DND-41 (cell line): ENCODE results near the gene C11orf58.

ENCODE experiments used
- ATAC-seq: fragments of 200-7000 bp; cut with Tn5 transposase; 3 replicates; pipeline ENCODE4 v1.9.1; 2021; ENCODE audit warnings: low read depth; ENCODE audit not compliant: insufficient read depth
- DNase-seq: peaks from one replicate; pipeline ENCODE4 v3.0.0-alpha.2; 2020
- H2AFZ ChIP-seq: 2 replicates; pipeline ENCODE4 v1.6.0; 2012; ENCODE audit warnings: low read depth, low read length
- H3K27ac ChIP-seq: 2 replicates; pipeline ENCODE4 v1.5.1; 2012; ENCODE audit warnings: low read length, inconsistent platforms
- H3K27me3 ChIP-seq: fragments of 200-600 bp; sonication (generic); 2 replicates; pipeline ENCODE4 v1.6.0; 2012; ENCODE audit warnings: low read length, mild to moderate bottlenecking, inconsistent platforms; ENCODE audit not compliant: insufficient read depth, poor library complexity
- H3K36me3 ChIP-seq: 2 replicates; pipeline ENCODE4 v1.5.1; 2012; ENCODE audit warnings: low read length, inconsistent platforms; ENCODE audit not compliant: insufficient read depth
- H3K4me1 ChIP-seq: 2 replicates; pipeline ENCODE4 v1.5.1; 2012; ENCODE audit warnings: mild to moderate bottlenecking, low read length; ENCODE audit not compliant: insufficient read depth
- H3K4me2 ChIP-seq: 2 replicates; pipeline ENCODE4 v1.6.0; 2012; ENCODE audit warnings: mild to moderate bottlenecking, moderate library complexity, low read length, inconsistent platforms; ENCODE audit not compliant: insufficient read depth
- H3K4me3 ChIP-seq, 2 experiments: fragments of 200-600 bp in 1 of 2; shearing (Covaris generic) in 1 of 2; 2 replicates each; pipeline ENCODE4 v1.5.1; 2012 to 2016; ENCODE audit warnings: inconsistent platforms in 2 of 2, low read length in 2 of 2, mild to moderate bottlenecking in 2 of 2, low read depth in 1 of 2, moderate library complexity in 1 of 2
- H3K79me2 ChIP-seq: 2 replicates; pipeline ENCODE4 v1.6.0; 2012; ENCODE audit warnings: low read length, inconsistent platforms; ENCODE audit not compliant: insufficient read depth
- H3K9ac ChIP-seq: 2 replicates; pipeline ENCODE4 v1.6.0; 2012; ENCODE audit warnings: low read depth, mild to moderate bottlenecking, inconsistent platforms, low read length, moderate library complexity
- H3K9me3 ChIP-seq: 2 replicates; pipeline ENCODE4 v1.5.1; 2012; ENCODE audit warnings: low read length, moderate library complexity, mild to moderate bottlenecking, inconsistent platforms; ENCODE audit not compliant: insufficient read depth, severe bottlenecking
- H4K20me1 ChIP-seq: 2 replicates; pipeline ENCODE4 v1.6.0; 2012; ENCODE audit warnings: low read length; ENCODE audit not compliant: insufficient read depth
- CTCF ChIP-seq: IDR thresholded peaks from 2 replicates; pipeline ENCODE4 v1.5.1; 2012; ENCODE audit warnings: borderline replicate concordance, low read length, moderate library complexity, mild to moderate bottlenecking; ENCODE audit not compliant: poor library complexity, severe bottlenecking; ENCODE audit errors: extremely low read depth
- EZH2 ChIP-seq: IDR thresholded peaks from 3 replicates; pipeline ENCODE4 v1.6.1; 2012; ENCODE audit warnings: borderline replicate concordance, low read depth, mild to moderate bottlenecking, moderate library complexity, low read length, inconsistent platforms; ENCODE audit not compliant: severe bottlenecking

Gene C11orf58

GRCh38 chr11:16794047-16794818, 55.8 kb downstream of the C11orf58 start:
- no peaks in the 10 kb centered on the region for H3K79me2 ChIP-seq
- peaks cover 5% of the 10 kb centered on the region for H3K27me3 ChIP-seq
- no peak overlapping the region for H3K27ac ChIP-seq
- H3K9me3 ChIP-seq, result no peaks in the 10 kb centered on the region
- no peak overlapping the region for H3K4me2 ChIP-seq
- H3K9ac ChIP-seq, result no peak overlapping the region
- peaks cover 6% of the 10 kb centered on the region; the same call in 1 of the 2 replicates for H3K4me1 ChIP-seq
- TF ChIP-seq EZH2 (no peak), CTCF (no peak)
- H3K36me3 ChIP-seq, result no peaks in the 10 kb centered on the region
- no peaks in the 10 kb centered on the region for H4K20me1 ChIP-seq
- ATAC-seq, result no peak
- H3K4me3 ChIP-seq, result no peak overlapping the region
- no peak for DNase-seq
- H2AFZ ChIP-seq, result no peak overlapping the region

GRCh38 chr11:16795146-16795545, 56.7 kb downstream of the C11orf58 start:
- H3K9ac ChIP-seq, result no peak overlapping the region
- DNase-seq (no peak), ATAC-seq (0 out of 3 replicates have a peak, but pooled peaks have one; percentile 44)
- no peak overlapping the region for H3K4me3 ChIP-seq
- peaks cover 5% of the 10 kb centered on the region for H3K27me3 ChIP-seq
- H3K9me3 ChIP-seq, result no peaks in the 10 kb centered on the region
- H3K36me3 ChIP-seq, result no peaks in the 10 kb centered on the region
- peaks cover 6% of the 10 kb centered on the region; the same call in 1 of the 2 replicates for H3K4me1 ChIP-seq
- H4K20me1 ChIP-seq, result no peaks in the 10 kb centered on the region
- no peak overlapping the region for H3K4me2 ChIP-seq
- no peaks in the 10 kb centered on the region for H3K79me2 ChIP-seq
- H3K27ac ChIP-seq, result no peak overlapping the region
- TF ChIP-seq EZH2 (no peak), CTCF (no peak)
- no peak overlapping the region for H2AFZ ChIP-seq

DNA sequence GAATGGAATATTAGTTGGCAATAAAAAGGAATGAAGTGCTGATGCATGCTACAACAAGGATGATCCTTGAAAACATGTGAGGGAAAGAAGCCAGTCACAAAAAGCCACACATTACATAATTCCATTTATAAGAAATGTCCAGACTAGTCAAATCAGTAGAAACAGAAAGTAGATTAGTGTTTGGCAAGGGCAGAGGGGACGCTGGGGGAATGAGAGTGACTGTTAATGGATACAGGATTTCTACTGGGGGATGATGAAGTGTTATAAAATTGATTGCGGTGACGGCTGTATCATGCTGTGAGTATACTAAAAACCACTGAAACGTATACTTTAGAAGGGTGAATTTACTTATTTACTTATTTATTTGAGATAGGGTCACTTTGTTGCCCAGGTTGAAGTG, 57.9 kb downstream of the C11orf58 start:
- no peaks in the 10 kb centered on the region for H3K9me3 ChIP-seq
- ATAC-seq, result no peak
- peaks cover 5% of the 10 kb centered on the region for H3K27me3 ChIP-seq
- no peaks in the 10 kb centered on the region for H3K79me2 ChIP-seq
- H3K9ac ChIP-seq, result no peak overlapping the region
- no peak overlapping the region for H3K27ac ChIP-seq
- H3K4me2 ChIP-seq, result no peak overlapping the region
- H3K4me1 ChIP-seq, result peaks cover 6% of the 10 kb centered on the region; the same call in 1 of the 2 replicates
- TF ChIP-seq EZH2, result no peak
- TF ChIP-seq CTCF, result no peak
- H4K20me1 ChIP-seq, result no peaks in the 10 kb centered on the region
- no peaks in the 10 kb centered on the region for H3K36me3 ChIP-seq
- H3K4me3 ChIP-seq, result no peak overlapping the region
- no peak overlapping the region for H2AFZ ChIP-seq
- DNase-seq, result no peak
